H54 (cell line): ENCODE measurements around the gene ORMDL1.
A peak's percentile ranks its signal among the peaks of the same experiment; 100 is the strongest.

Source experiments
- DNase-seq: peaks from one replicate; pipeline ENCODE4 v3.0.0; 2011; ENCODE audit warnings: low spot score, mixed read lengths; ENCODE audit not compliant: insufficient read length
- FAIRE-seq: peaks from 3 replicates; lab custom pipeline; 2011; peaks lifted over from hg19 to GRCh38; lab: Jason Lieb, UNC
- POLR2A ChIP-seq: IDR thresholded peaks from 2 replicates; pipeline ENCODE4 v1.6.1; 2011; ENCODE audit warnings: low read depth, mild to moderate bottlenecking, low read length

Gene ORMDL1

GRCh38 chr2:189756311-189756952 lies 27.7 kb downstream of the ORMDL1 start:
- FAIRE-seq (no peak), DNase-seq (no peak)
- no peak for TF ChIP-seq POLR2A

- TF ChIP-seq POLR2A, result no peak
- FAIRE-seq (peak; percentile 95), DNase-seq (peak; percentile 12)
Observed at GRCh38 chr2:189751080-189751658, 33.0 kb downstream of the ORMDL1 start.

- no peak for TF ChIP-seq POLR2A
- DNase-seq (no peak), FAIRE-seq (no peak)
Observed at GRCh38 chr2:189729430-189729829, 54.7 kb downstream of the ORMDL1 start.

GRCh38 chr2:189726849-189727248 lies 57.3 kb downstream of the ORMDL1 start:
- DNase-seq (no peak), FAIRE-seq (no peak)
- TF ChIP-seq POLR2A, result no peak

GRCh38 chr2:189726271-189726670 lies 57.9 kb downstream of the ORMDL1 start:
- FAIRE-seq (no peak), DNase-seq (no peak)
- no peak for TF ChIP-seq POLR2A

GRCh38 chr2:189723192-189723591 lies 60.9 kb downstream of the ORMDL1 start:
- FAIRE-seq, result no peak
- no peak for TF ChIP-seq POLR2A
- DNase-seq, result no peak
